Nephron (organoid): ENCODE results near the gene VHLL.

ENCODE experiments used
- H3K27ac Mint-ChIP-seq, 3 experiments: 2 replicates each; pipeline ENCODE4 v1.8.0; 2020; ENCODE audit warnings: mixed read lengths in 3 of 3, mild to moderate bottlenecking in 2 of 3, moderate library complexity in 1 of 3
- H3K27me3 Mint-ChIP-seq: 2 replicates; pipeline ENCODE4 v1.8.0; 2021; ENCODE audit warnings: low read depth, mild to moderate bottlenecking, moderate library complexity, mixed read lengths
- H3K36me3 Mint-ChIP-seq: 2 replicates; pipeline ENCODE4 v1.8.0; 2020; ENCODE audit warnings: low read depth, mixed read lengths
- H3K4me1 Mint-ChIP-seq: 2 replicates; pipeline ENCODE4 v1.8.0; 2020; ENCODE audit warnings: mixed read lengths
- H3K4me3 Mint-ChIP-seq, 3 experiments: 2 replicates each; pipeline ENCODE4 v1.8.0; 2020; ENCODE audit warnings: mild to moderate bottlenecking in 3 of 3, mixed read lengths in 3 of 3, moderate library complexity in 2 of 3
- H3K9me3 Mint-ChIP-seq: 2 replicates; pipeline ENCODE4 v1.8.0; 2020; ENCODE audit warnings: mixed read lengths
- TF ChIP-seq, protein P1 (sequence below), 3 experiments: fragments of 200-600 bp; sonication (generic); IDR thresholded peaks; one replicate each; pipeline ENCODE4 v1.5.0; 2021; ENCODE audit warnings: antibody characterized with exemption in 3 of 3; ENCODE audit not compliant: unreplicated experiment in 3 of 3

The VHLL gene

GRCh38 chr1:156295391-156295947, 3.6 kb downstream of the VHLL start, which contains the start of gene GLMP:
Gene GLMP (minus strand): TSS chr1:156295679. CDS start chr1:156295645, 34 bp downstream.
- H3K9me3 Mint-ChIP-seq, result no peaks in the 10 kb centered on the region
- H3K4me3 Mint-ChIP-seq, result peak within 1 kb of the TSS; percentile 85 to 92 (median 92)
- no peaks in the 10 kb centered on the region for H3K27me3 Mint-ChIP-seq
- peaks cover 19% of the 10 kb centered on the region for H3K4me1 Mint-ChIP-seq
- TF ChIP-seq, protein P1, sequence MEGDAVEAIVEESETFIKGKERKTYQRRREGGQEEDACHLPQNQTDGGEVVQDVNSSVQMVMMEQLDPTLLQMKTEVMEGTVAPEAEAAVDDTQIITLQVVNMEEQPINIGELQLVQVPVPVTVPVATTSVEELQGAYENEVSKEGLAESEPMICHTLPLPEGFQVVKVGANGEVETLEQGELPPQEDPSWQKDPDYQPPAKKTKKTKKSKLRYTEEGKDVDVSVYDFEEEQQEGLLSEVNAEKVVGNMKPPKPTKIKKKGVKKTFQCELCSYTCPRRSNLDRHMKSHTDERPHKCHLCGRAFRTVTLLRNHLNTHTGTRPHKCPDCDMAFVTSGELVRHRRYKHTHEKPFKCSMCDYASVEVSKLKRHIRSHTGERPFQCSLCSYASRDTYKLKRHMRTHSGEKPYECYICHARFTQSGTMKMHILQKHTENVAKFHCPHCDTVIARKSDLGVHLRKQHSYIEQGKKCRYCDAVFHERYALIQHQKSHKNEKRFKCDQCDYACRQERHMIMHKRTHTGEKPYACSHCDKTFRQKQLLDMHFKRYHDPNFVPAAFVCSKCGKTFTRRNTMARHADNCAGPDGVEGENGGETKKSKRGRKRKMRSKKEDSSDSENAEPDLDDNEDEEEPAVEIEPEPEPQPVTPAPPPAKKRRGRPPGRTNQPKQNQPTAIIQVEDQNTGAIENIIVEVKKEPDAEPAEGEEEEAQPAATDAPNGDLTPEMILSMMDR (IDR thresholded peaks at IDR 0.05; ENCODE audit: unreplicated experiment in 3 of 3), result no peak
- H3K27ac Mint-ChIP-seq, result peak within 1 kb of the TSS; percentile 35 to 78 (median 63)
- peaks cover 6% of the 10 kb centered on the region for H3K36me3 Mint-ChIP-seq

- H3K9me3 Mint-ChIP-seq, result no peaks in the 10 kb centered on the region
- TF ChIP-seq, protein P1 (IDR thresholded peaks at IDR 0.05; ENCODE audit: unreplicated experiment in 3 of 3), result no peak
- H3K4me3 Mint-ChIP-seq, result peak overlapping the region; percentile 38 to 92 (median 51)
- H3K27me3 Mint-ChIP-seq, result no peaks in the 10 kb centered on the region
- H3K36me3 Mint-ChIP-seq, result peaks cover 6% of the 10 kb centered on the region
- H3K27ac Mint-ChIP-seq, result no peak overlapping the region
- peaks cover 19% of the 10 kb centered on the region for H3K4me1 Mint-ChIP-seq
Measured at GRCh38 chr1:156293895-156294294, 5.2 kb downstream of the VHLL start.

DNA sequence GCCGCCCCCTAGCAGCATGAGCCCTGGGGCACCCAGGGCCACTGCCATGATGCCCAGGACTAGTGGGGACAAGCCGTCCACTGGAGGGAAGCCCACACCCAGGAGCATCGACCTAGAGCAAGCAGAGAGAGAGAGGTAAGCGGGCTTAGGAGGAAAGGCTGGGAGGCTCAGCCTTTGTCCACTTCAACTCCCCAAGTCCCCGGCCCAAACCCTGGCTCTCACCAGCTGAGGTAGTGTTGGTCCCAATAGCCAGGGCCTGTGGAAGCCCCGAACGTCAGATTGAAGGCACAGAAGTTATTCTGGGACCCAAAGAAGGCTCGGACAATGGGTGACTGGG, 6.0 kb downstream of the VHLL start:
- Mint-ChIP-seq H3K36me3 (peaks cover 10% of the 10 kb centered on the region), H3K27ac (peak overlapping the region in 1 of 3 experiments; percentile 48), H3K4me1 (peaks cover 19% of the 10 kb centered on the region), H3K9me3 (no peaks in the 10 kb centered on the region), H3K4me3 (peak overlapping the region; percentile 67 to 68 (median 68)), H3K27me3 (no peaks in the 10 kb centered on the region)
- TF ChIP-seq, protein P1 (IDR thresholded peaks at IDR 0.05; ENCODE audit: unreplicated experiment in 3 of 3), result no peak

DNA sequence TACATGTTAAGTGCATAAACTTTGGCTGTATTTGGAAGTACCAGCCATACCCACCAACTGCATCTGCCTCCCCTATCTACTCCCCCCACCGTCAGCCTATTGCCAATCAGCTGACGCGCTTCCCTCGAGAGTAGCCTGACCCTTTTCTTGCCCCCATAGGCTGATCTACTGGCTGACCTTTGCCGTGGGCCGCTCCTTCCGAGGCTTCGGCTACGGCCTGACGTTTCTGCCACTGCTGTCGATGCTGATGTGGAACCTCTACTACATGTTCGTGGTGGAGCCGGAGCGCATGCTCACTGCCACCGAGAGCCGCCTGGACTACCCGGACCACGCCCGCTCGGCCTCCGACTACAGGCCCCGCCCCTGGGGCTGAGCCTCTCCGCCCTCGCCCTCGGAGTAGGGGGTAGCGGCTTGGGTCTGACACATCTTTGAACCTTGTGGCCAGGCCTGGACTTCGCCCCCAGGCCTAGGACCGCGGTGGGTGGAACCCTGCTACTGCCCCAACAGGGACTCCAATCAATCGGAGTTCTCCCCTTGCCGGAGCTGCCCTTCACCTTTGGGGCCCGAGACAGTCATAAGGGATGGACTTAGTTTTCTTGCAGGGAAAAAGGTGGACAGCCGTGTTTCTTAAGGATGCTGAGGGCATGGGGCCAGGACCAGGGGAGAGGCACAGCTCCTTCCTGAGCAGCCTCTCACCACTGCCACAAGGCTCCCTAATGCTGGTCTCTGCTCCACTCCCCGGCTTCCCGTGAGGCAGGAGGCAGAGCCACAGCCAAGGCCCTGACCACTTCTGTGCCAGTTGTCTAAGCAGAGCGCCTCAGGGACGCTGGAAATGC, 7.7 kb downstream of the VHLL start:
- peaks cover 10% of the 10 kb centered on the region for H3K36me3 Mint-ChIP-seq
- H3K27me3 Mint-ChIP-seq, result no peaks in the 10 kb centered on the region
- peaks cover 19% of the 10 kb centered on the region for H3K4me1 Mint-ChIP-seq
- TF ChIP-seq, protein P1 (IDR thresholded peaks at IDR 0.05; ENCODE audit: unreplicated experiment in 3 of 3), result no peak
- peak overlapping the region; percentile 88 to 89 (median 88) for H3K4me3 Mint-ChIP-seq
- no peaks in the 10 kb centered on the region for H3K9me3 Mint-ChIP-seq
- peak overlapping the region; percentile 79 to 91 (median 82) for H3K27ac Mint-ChIP-seq

- H3K4me1 Mint-ChIP-seq, result peaks cover 9% of the 10 kb centered on the region
- no peaks in the 10 kb centered on the region for H3K9me3 Mint-ChIP-seq
- no peaks in the 10 kb centered on the region for H3K27me3 Mint-ChIP-seq
- peaks cover 10% of the 10 kb centered on the region for H3K36me3 Mint-ChIP-seq
- TF ChIP-seq, protein P1 (IDR thresholded peaks at IDR 0.05; ENCODE audit: unreplicated experiment in 3 of 3), result no peak
- H3K4me3 Mint-ChIP-seq, result peak overlapping the region in 1 of 3 experiments; percentile 15
- H3K27ac Mint-ChIP-seq, result no peak overlapping the region
Measured at GRCh38 chr1:156289857-156290256, 9.2 kb downstream of the VHLL start.
